G401.6 (cell line): Measurements from ENCODE around the gene MRPS22.
"Not testable (repeated sequence)": the region's sequence is repeated elsewhere in the genome, so short reads cannot be mapped to it uniquely, and the experiment has no call there.

ENCODE experiments used
- FAIRE-seq: peaks from 2 replicates; lab custom pipeline; 2012; peaks lifted over from hg19 to GRCh38; lab: Jason Lieb, UNC

MRPS22 gene

GRCh38 chr3:139312416-139312815, 31.4 kb upstream of the MRPS22 start:
- FAIRE-seq: no peak

GRCh38 chr3:139312959-139313358, 30.9 kb upstream of the MRPS22 start:
- no peak for FAIRE-seq

GRCh38 chr3:139313921-139314320, 29.9 kb upstream of the MRPS22 start:
- no peak for FAIRE-seq

- FAIRE-seq: no peak
Measured at GRCh38 chr3:139317215-139317614, 26.6 kb upstream of the MRPS22 start.

GRCh38 chr3:139317660-139318430, 26.0 kb upstream of the MRPS22 start:
- FAIRE-seq: no peak

- no peak for FAIRE-seq
Measured at GRCh38 chr3:139318431-139318816, 25.4 kb upstream of the MRPS22 start.

GRCh38 chr3:139318826-139319225, 25.0 kb upstream of the MRPS22 start:
- no peak for FAIRE-seq

GRCh38 chr3:139319428-139320402, 24.1 kb upstream of the MRPS22 start:
- FAIRE-seq: no peak

- no peak for FAIRE-seq
Measured at GRCh38 chr3:139320551-139321309, 23.1 kb upstream of the MRPS22 start.

GRCh38 chr3:139322346-139322745, 21.5 kb upstream of the MRPS22 start:
- FAIRE-seq: no peak

GRCh38 chr3:139323146-139323545, 20.7 kb upstream of the MRPS22 start:
- FAIRE-seq: no peak

GRCh38 chr3:139324456-139324855, 19.4 kb upstream of the MRPS22 start:
- FAIRE-seq: no peak

- no peak for FAIRE-seq
Measured at GRCh38 chr3:139325551-139325950, 18.3 kb upstream of the MRPS22 start.

GRCh38 chr3:139326131-139326530, 17.7 kb upstream of the MRPS22 start:
- no peak for FAIRE-seq

- no peak for FAIRE-seq
Measured at GRCh38 chr3:139326707-139327106, 17.1 kb upstream of the MRPS22 start.

GRCh38 chr3:139327231-139327630, 16.6 kb upstream of the MRPS22 start:
- FAIRE-seq: no peak

- FAIRE-seq: no peak
Measured at GRCh38 chr3:139327861-139328260, 16.0 kb upstream of the MRPS22 start.

GRCh38 chr3:139328356-139328755, 15.5 kb upstream of the MRPS22 start:
- FAIRE-seq: no peak

GRCh38 chr3:139329364-139329850, 14.4 kb upstream of the MRPS22 start:
- FAIRE-seq: no peak

GRCh38 chr3:139332092-139332491, 11.7 kb upstream of the MRPS22 start:
- no peak for FAIRE-seq

GRCh38 chr3:139334675-139335074, 9.1 kb upstream of the MRPS22 start:
- FAIRE-seq: not testable (repeated sequence)

GRCh38 chr3:139338405-139338804, 5.4 kb upstream of the MRPS22 start:
- no peak for FAIRE-seq
